Mucosa of descending colon (tissue), 3 donors: ENCODE measurements around the gene TTBK2. TPM values are rescaled to one million over a fixed set of nuclear protein-coding genes. Genes with fewer than 3 reads are reported as not detected.

Experiments
- ATAC-seq: fragments of 200-7000 bp; cut with Tn5 transposase; one replicate; pipeline ENCODE4 v1.9.1; 2020; ENCODE audit warnings: mild to moderate bottlenecking, moderate library complexity
- DNase-seq, 3 donors: peaks; one replicate each; pipeline ENCODE4 v3.0.0-alpha.2; 2020
- H3K36me3 ChIP-seq: fragments of 200-600 bp; one replicate; pipeline ENCODE4 v1.8.0; 2021; ENCODE audit warnings: low read depth, mild to moderate bottlenecking
- H3K4me1 ChIP-seq: fragments of 200-600 bp; one replicate; pipeline ENCODE4 v1.8.0; 2021; ENCODE audit warnings: low read depth, mild to moderate bottlenecking
- H3K4me3 ChIP-seq: fragments of 200-600 bp; one replicate; pipeline ENCODE4 v1.8.0; 2021; ENCODE audit warnings: mild to moderate bottlenecking
- H3K9me3 ChIP-seq: fragments of 200-600 bp; one replicate; pipeline ENCODE4 v1.8.0; 2021; ENCODE audit warnings: mild to moderate bottlenecking
- intact Hi-C, 2 donors: fragments of 100-400 bp; cut with DNase I in 1 of 2; cut with micrococcal nuclease in 1 of 2; formaldehyde crosslinking; loops; one replicate each; pipeline versions ENCODE4 v1.11.0 to v1.11.1; 2022; cut with DNase I, micrococcal nuclease
- total RNA-seq, 3 donors: library from RNA; stranded (reverse); fragmentation: NEBNext Ultra II Directional in 2 of 3; extraction: Animal tissue kit (Norgen Biotek cat#: 25700) in 2 of 3; gene quantifications; one replicate each; pipeline versions ENCODE4 v1.2.1 to v1.2.4, GENCODE V29; 2021 to 2023
- TF ChIP-seq, protein P1 (sequence below): fragments of 200-600 bp; IDR thresholded peaks from one replicate; pipeline ENCODE4 v1.8.0; 2022; ENCODE audit warnings: antibody characterized with exemption, mild to moderate bottlenecking
- donor health status: DM: no; HTN: no; CAD: no; lungs with moderate emphysema.
- donor health status: DM: no; HTN: no; CAD: no.
- donor health status: DM: no; HTN: yes; CAD: no.

TTBK2 gene
- total RNA-seq, 3 donors from 2014 or later: 9.7 to 27.6 (median 11.4) TPM

DNA sequence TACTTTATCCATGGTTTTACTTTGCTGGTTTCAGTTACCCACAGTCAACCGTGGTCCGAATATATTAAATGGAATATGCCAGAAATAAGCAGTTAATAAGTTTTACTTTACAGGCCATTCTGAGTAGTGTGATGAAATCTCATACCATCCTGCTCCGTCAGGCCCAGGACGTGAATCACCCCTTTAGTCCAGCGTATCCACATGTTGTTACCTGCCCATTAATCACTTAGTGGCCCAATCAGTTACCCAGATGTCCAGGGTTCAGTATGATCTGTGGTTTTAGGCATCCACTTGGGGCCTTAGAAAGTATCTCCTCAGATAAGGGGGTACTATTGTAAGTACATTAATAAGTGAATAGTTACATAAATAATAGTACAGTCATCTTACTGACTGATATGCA, 88.0 kb downstream of the TTBK2 start:
- intact Hi-C loops: no loop called here
- no peak for ATAC-seq
- no peaks in the 10 kb centered on the region for H3K4me1 ChIP-seq

DNA sequence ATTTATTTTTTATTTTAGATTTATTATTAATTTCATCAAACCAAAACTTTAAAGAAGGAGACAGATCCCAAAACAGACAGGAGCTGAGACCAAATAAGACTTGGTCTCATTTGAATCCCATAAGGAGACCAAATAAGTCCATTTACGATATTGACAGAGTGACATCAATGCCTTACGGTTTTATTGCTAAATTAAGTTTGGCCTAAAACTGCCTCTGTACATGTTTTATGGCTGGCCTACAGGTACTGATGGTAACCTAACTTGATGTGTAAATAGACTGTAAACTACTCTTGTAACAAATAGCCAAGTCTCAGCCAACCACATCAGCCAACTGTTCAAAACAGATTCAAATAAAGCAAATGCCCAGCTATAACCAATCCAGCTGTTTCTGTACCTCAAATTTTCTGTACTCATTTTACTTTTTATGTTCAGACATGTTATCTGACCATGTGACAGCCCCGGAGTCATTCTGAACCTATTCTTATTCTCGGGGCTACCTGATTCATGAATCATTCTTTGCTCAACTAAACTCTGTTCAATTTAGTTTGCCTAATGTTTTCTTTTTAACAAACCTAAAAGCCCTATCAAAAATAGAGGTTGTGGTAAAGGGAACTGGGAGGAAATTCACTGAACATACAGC, 94.2 kb downstream of the TTBK2 start:
- no peaks in the 10 kb centered on the region for H3K36me3 ChIP-seq
- H3K4me3 ChIP-seq: no peak overlapping the region
- intact Hi-C loops: no loop called here
- ATAC-seq (peak; percentile 97), DNase-seq (peak in 1 of 3 donors; percentile 25)
- no peaks in the 10 kb centered on the region for H3K4me1 ChIP-seq
- TF ChIP-seq, protein P1, sequence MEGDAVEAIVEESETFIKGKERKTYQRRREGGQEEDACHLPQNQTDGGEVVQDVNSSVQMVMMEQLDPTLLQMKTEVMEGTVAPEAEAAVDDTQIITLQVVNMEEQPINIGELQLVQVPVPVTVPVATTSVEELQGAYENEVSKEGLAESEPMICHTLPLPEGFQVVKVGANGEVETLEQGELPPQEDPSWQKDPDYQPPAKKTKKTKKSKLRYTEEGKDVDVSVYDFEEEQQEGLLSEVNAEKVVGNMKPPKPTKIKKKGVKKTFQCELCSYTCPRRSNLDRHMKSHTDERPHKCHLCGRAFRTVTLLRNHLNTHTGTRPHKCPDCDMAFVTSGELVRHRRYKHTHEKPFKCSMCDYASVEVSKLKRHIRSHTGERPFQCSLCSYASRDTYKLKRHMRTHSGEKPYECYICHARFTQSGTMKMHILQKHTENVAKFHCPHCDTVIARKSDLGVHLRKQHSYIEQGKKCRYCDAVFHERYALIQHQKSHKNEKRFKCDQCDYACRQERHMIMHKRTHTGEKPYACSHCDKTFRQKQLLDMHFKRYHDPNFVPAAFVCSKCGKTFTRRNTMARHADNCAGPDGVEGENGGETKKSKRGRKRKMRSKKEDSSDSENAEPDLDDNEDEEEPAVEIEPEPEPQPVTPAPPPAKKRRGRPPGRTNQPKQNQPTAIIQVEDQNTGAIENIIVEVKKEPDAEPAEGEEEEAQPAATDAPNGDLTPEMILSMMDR: no peak
- H3K9me3 ChIP-seq: no peaks in the 10 kb centered on the region

More for the DNA sequence above, 88.0 kb downstream of the TTBK2 start:
- Histone ChIP-seq H3K9me3 (no peaks in the 10 kb centered on the region), H3K36me3 (no peaks in the 10 kb centered on the region), H3K4me3 (no peak overlapping the region)
- TF ChIP-seq, protein P1: no peak
- no peak for DNase-seq

DNA sequence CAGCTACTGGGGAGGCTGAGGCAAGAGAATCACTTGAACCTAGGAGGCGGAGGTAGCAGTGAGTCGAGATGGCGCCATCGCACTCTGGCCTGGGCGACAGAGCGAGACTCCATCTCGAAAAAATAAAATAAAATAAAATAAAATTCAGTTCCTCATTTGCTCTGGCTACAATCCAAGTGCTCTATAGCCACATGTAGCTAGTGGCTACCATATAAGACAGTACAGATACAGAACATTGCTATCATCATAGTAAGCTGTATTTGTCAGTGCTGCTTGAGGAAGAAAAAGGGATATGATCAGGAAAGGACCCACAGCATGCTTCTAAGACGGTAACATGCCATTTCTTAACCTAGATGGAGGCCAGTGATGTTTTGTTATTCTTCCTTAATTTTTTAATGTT, 95.0 kb downstream of the TTBK2 start:
- ATAC-seq (peak; percentile 74), DNase-seq (no peak)
- H3K4me1 ChIP-seq: no peaks in the 10 kb centered on the region
- TF ChIP-seq, protein P1: no peak
- intact Hi-C loops: no loop called here
- no peak overlapping the region for H3K4me3 ChIP-seq
- H3K9me3 ChIP-seq: no peaks in the 10 kb centered on the region
- no peaks in the 10 kb centered on the region for H3K36me3 ChIP-seq

DNA sequence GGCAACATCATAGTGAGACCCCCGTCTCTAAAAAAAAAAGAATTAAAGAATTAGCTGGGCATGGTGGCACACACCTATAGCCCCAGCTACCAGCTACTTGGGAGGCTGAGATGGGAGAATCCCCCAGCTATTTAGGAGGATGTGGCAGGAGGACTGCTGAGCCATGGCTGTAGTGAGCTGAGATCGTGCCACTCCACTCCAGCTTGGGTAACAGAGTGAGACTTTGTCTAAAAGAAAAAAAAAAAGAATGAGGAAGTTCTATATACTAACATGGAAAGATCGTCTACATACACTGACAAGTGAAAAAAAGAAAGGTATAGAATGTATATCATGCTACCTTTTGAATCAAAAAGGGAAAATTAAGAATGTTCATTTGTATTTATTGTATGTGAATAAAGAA, 99.8 kb downstream of the TTBK2 start:
- no peak for DNase-seq
- intact Hi-C loops: no loop called here
- ATAC-seq: no peak
- no peak overlapping the region for H3K4me3 ChIP-seq
- no peaks in the 10 kb centered on the region for H3K4me1 ChIP-seq
- no peaks in the 10 kb centered on the region for H3K36me3 ChIP-seq
- H3K9me3 ChIP-seq: no peaks in the 10 kb centered on the region
- TF ChIP-seq, protein P1: no peak

DNA sequence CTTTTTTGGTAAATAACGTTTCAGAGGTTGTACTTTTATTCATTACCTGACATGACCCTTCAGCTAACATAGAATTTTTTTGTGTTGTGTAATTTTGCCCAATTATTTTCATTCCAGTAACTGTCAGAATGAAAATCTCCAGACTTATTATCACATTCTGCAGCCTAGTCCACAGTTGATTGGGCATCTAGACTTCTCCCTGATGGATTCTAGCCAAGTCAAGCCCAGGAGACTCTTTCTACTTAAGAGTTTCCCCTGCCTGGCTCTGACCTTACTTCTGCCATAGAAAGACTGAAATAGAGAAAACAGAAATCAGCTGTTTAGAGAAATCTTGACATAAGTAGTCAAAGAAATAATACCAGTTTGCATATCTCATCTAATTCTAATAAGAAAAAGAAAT, 100.8 kb downstream of the TTBK2 start:
- DNase-seq (no peak), ATAC-seq (no peak)
- intact Hi-C loops: no loop called here
- TF ChIP-seq, protein P1: no peak
- no peaks in the 10 kb centered on the region for H3K4me1 ChIP-seq
- no peaks in the 10 kb centered on the region for H3K9me3 ChIP-seq
- no peak overlapping the region for H3K4me3 ChIP-seq
- no peaks in the 10 kb centered on the region for H3K36me3 ChIP-seq

DNA sequence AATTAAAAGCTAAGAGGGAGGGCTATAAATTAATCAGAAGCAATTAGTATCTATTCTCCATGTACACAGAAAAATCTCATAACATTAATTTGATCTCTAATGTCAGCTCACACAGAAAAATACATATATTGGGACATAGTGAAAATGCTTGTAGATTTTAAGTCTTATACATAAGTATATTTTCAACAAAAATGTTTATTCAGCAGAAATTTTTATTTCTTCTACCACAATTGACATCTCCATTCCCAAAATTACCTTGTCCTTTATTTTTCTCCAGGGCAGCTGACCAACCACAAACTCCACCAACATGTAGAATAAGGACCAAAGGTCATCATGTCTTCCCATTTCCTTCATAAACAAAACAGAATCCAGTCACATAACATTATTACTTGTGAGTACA, 109.1 kb downstream of the TTBK2 start:
- H3K36me3 ChIP-seq: no peaks in the 10 kb centered on the region
- ATAC-seq: no peak
- no peak overlapping the region for H3K4me3 ChIP-seq
- intact Hi-C loops: no loop called here
- TF ChIP-seq, protein P1: no peak
- no peaks in the 10 kb centered on the region for H3K9me3 ChIP-seq
- H3K4me1 ChIP-seq: no peaks in the 10 kb centered on the region
- DNase-seq: no peak
